NCI-H1930 (cell line): ENCODE results near the gene MEA1.

Source experiments
- DNase-seq, 2 experiments: peaks; one replicate each; lab custom pipeline; 2025; lab: John Stamatoyannopoulos, UW

MEA1 gene

GRCh38 chr6:43038727-43039126 lies 25.0 kb upstream of the MEA1 start:
- no peak for DNase-seq

- no peak for DNase-seq
These were observed 24.0 kb upstream of the MEA1 start for GRCh38 chr6:43037706-43038105.

- no peak for DNase-seq
These were observed 23.5 kb upstream of the MEA1 start for GRCh38 chr6:43037197-43037596.

- DNase-seq, result no peak
These were observed 23.0 kb upstream of the MEA1 start for GRCh38 chr6:43036712-43037111.

- no peak for DNase-seq
These were observed 21.9 kb upstream of the MEA1 start for GRCh38 chr6:43035495-43036194.

GRCh38 chr6:43034190-43034525 lies 20.4 kb upstream of the MEA1 start:
- DNase-seq, result no peak

GRCh38 chr6:43033496-43034189 lies 19.9 kb upstream of the MEA1 start:
- DNase-seq, result no peak

- DNase-seq, result no peak
These were observed 18.6 kb upstream of the MEA1 start for GRCh38 chr6:43032326-43032725.

GRCh38 chr6:43029120-43029519 lies 15.4 kb upstream of the MEA1 start:
- DNase-seq, result no peak

- no peak for DNase-seq
These were observed 12.6 kb upstream of the MEA1 start for GRCh38 chr6:43026365-43026764.

- no peak for DNase-seq
These were observed 10.7 kb upstream of the MEA1 start for GRCh38 chr6:43024436-43024835.

- DNase-seq, result peak; percentile 61 to 64
These were observed 7.7 kb upstream of the MEA1 start, which contains the start of gene RRP36 for GRCh38 chr6:43021270-43022047. TSS of gene RRP36 (plus strand) at chr6:43021623. CDS start at chr6:43021655, 32 bp downstream.

- DNase-seq, result no peak
These were observed 7.1 kb upstream of the MEA1 start for GRCh38 chr6:43020847-43021246.

- DNase-seq, result no peak
These were observed 6.4 kb upstream of the MEA1 start for GRCh38 chr6:43020052-43020705.

GRCh38 chr6:43019152-43019551 lies 5.4 kb upstream of the MEA1 start:
- DNase-seq, result no peak

GRCh38 chr6:43016943-43017334 lies 3.2 kb upstream of the MEA1 start:
- DNase-seq, result no peak

GRCh38 chr6:43016176-43016942 lies 2.6 kb upstream of the MEA1 start:
- DNase-seq, result no peak

GRCh38 chr6:43014434-43014909 lies 726 bp upstream of the MEA1 start:
- DNase-seq, result no peak

GRCh38 chr6:43013097-43013842 lies 476 bp downstream of the MEA1 start:
- DNase-seq, result no peak

- DNase-seq, result no peak
These were observed 1.4 kb downstream of the MEA1 start for GRCh38 chr6:43012364-43012763.

- no peak for DNase-seq
These were observed 2.5 kb downstream of the MEA1 start for GRCh38 chr6:43011207-43011606.
